Fibroblast of gingiva (primary cell): ENCODE measurements around the gene RNF144B.
"Not testable (repeated sequence)": the region's sequence is repeated elsewhere in the genome, so short reads cannot be mapped to it uniquely, and the experiment has no call there.

Experiments
- DNase-seq: peaks from one replicate; pipeline ENCODE4 v3.0.0-alpha.2; 2011; ENCODE audit warnings: low read depth

The RNF144B gene

DNA sequence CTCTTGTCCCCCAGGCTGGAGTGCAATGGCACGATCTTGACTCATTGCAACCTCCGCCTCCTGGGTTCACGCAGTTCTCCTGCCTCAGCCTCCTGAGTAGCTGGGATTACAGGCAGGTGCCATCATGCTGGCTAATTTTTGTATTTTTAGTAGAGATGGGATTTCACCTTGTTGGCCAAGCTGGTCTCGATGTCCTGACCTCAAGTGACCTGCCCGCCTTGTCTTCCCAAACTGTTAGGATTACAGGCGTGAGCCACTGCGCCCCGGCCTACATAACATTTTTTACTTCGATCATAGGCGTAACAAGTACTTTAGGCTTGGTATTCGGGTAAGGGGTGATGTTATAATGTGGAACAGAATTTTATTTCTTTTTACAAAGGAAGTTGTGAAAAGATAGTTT is 22.5 kb downstream of the RNF144B start:
- DNase-seq, result not testable (repeated sequence)

GRCh38 chr6:18410412-18410811 is 23.3 kb downstream of the RNF144B start:
- no peak for DNase-seq

GRCh38 chr6:18412068-18412467 is 24.9 kb downstream of the RNF144B start:
- DNase-seq, result no peak

GRCh38 chr6:18412644-18413043 is 25.5 kb downstream of the RNF144B start:
- no peak for DNase-seq

- DNase-seq, result no peak
Observed at GRCh38 chr6:18413381-18413780, 26.2 kb downstream of the RNF144B start.

DNA sequence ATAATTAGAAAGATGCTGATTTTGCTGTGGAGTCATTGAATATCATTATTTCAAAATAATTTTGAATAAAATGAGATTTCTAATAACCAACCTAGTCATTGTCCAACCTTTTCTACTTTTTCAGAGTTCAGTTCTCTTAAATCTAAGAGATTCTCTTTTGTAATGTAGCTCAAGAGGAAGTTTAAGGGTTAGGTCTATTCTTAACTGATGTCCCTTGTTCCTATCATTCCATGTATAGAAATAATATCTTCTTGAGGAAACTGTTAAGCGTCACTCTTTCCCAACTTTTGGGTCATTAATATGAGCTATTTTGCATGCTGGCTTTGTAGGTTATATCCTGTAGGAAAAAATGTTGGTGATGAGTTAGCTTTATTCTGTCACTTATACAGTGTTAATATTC is 27.0 kb downstream of the RNF144B start:
- no peak for DNase-seq

DNA sequence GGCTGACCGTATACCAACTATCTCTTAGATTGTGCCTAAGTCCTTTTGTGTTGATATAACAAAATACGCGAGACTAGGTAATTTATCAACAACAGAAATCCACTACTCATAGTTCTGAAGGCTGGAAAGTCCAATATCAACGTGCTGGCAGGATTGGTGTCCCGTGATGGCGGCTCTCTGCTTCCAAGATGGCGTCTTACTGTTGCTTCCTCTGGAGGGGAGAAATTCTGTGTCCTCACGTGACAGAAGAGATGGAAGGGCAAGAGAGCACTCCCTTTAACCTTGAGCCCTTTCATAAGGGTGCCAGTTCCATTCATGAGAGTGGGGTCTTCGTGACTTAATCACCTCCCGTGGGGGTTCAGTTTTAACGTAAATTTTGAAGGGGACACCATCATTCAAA is 28.1 kb downstream of the RNF144B start:
- no peak for DNase-seq

DNA sequence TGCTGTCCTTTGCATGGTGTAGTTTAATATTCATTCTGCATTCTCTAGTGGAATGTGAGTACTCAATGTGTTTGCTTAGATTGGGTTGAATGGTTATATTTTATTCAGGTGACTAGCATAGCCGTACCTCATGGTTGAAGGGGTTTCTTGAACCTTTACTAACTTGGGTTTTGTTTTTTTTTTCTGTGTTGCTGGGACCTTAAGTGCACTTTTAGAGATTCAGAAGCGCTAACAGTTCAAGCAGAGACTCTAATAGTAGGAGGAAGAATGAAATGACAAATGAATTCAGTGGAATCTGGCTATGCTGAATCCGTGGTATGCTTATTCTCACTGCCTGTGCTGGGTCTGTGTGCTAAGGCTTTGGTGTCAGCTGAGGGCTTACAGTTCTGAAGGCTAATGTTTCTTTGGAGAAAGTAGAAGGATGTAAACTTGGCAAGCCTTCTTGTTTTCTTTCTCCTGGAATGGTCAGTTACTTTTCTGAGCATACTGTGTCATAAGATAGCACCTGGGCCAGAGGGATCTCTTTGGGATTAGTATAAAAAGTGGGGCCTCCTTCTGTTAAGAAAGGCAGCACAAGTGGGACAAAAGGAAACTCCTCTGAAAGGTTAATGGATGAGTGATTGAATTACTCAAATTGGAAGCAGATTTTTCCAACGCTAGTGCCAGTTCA is 28.7 kb downstream of the RNF144B start:
- DNase-seq, result peak; percentile 87

DNA sequence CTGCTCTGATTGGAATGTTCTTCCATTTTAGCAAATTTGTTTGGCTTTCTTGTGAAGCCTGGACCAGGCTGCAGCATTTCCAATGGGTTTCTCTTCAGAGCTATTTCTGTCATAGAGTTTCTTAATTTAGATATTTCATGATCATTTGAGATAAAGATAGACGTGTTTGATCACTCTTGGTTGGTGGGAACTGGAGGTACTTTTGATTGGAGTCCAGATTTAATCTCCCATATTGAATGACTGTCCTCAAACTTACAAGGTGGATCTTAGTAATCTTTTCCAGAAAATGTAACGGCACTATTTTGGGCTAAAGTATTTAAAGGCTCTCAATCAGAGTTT is 29.2 kb downstream of the RNF144B start:
- no peak for DNase-seq

DNA sequence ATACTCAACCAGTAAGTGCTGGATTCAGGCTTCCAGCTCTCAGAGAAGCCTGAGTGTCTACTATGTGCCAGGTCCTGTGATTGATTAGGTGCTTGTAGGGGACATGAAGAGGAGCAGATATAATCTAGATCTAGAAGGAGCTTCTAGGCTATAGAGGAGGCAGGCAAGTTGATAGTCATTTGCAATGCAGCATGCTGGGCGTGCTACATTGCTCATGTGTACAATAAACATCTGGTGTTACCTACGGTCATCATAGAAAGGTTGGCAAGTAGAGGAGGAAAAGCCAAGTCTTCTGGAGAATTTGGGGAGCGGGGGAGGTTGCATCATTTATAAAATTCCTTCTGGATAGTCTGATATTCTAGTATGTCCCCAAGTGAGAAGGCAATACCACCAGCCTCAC is 33.2 kb downstream of the RNF144B start:
- no peak for DNase-seq

DNA sequence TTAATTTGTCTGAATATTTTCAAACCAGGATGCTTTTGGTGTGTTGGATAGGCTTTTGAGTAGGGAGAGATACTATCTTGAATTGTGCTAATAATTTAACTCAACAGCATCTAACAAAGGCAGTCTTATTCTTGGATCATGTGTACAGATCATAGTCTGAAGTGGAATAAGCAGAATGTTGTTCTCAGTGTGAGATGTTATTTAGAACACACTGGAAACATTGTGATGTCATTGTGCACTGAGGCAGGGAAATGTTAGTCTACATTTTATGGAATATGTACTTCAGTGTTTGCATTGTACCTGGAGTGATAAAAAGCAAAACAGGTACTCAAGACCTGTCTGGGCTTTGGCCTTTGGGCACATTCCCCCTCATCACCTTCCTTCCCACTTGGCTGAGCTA is 35.0 kb downstream of the RNF144B start:
- no peak for DNase-seq

DNA sequence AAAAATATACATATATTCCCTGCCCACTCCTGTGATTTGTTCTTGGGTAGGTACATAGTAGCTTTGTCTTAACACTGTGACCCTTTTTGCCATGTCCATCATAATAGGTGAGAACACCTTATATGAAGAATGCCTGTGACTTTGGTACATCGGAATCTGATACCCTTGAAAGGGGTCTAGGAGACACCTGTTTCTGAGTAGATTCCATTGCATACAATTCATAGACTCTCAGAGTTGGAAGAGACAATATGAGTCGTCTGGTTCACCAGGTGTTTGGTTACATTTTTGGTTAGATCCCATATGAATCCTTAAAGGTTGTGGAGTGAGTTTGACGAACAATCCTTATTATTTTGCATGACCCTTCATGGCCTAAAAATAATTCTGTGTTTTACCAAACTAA is 36.3 kb downstream of the RNF144B start:
- no peak for DNase-seq

GRCh38 chr6:18424201-18424600 is 37.1 kb downstream of the RNF144B start:
- DNase-seq, result no peak

DNA sequence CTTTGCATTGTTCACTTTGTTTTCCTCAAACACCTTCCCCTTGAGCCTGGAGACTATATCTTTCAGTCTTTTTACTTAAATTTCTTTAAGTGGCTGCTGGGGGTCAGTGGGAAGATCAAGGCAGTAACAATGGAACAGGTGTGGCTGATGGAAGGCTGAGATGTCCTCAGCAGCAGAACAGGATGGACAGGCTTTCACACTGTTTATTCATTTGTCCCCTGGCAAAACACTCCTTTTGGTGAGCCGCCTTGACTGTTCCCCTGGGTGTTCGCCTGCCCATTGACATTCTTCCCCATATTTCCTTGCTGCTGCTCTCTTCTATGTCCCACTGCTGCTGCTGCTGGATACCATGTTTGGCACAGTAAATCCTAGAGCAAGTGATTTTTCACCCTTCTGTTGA is 38.1 kb downstream of the RNF144B start:
- no peak for DNase-seq

- DNase-seq, result no peak
Observed at GRCh38 chr6:18427296-18427695, 40.1 kb downstream of the RNF144B start.

DNA sequence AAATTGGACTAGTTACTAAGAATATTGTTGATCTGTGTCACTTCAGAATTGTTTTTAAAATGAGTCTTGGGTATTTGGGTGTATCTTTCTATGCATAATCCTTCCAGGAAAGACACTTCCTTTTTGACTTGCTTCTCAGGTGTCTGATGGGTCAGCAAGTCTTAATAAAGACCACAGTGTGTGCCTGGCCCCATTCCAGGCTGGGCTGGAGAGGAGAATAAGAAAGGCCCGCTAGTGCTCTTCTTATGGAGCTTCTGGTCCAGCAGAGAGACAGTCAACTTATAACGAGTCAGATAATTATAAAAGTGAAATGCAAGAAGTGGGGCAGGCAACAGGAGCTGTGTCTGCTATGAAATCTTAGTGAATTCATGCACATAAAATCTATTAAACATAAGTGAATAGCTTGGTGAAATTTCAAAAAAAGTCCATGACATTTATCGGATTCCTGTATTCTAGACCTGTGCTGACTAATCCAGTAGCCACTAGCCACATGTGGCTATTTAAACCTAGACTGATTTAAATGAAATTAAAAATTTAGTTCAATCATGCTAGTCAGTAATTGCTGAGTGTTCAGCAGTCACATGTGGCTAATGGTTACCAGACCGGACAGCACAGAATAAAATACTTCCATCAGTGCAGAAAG is 42.6 kb downstream of the RNF144B start:
- DNase-seq, result no peak

- no peak for DNase-seq
Observed at GRCh38 chr6:18431581-18431980, 44.4 kb downstream of the RNF144B start.

GRCh38 chr6:18432180-18432579 is 45.0 kb downstream of the RNF144B start:
- DNase-seq, result peak; percentile 54

DNA sequence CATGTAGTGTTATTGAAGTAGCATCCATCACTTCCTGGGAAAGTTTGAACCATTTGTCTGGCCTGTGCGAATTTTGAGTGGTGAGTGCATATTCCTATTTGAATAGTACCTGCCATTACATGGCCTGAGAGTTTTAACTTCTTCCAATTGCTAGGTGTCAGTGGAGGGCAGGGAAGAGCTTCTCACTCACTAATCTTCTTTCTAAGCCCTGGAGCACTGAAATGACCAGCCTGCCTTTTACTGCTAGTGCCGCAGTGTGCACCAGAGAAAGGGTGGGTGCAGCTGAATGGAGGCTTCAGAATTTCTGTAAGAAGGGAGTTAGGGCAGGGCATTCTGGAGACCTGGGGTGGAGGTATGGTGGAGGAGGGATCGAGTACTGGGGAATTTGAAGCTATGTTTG is 45.5 kb downstream of the RNF144B start:
- DNase-seq, result no peak

GRCh38 chr6:18433059-18433458 is 45.9 kb downstream of the RNF144B start:
- DNase-seq, result no peak

DNA sequence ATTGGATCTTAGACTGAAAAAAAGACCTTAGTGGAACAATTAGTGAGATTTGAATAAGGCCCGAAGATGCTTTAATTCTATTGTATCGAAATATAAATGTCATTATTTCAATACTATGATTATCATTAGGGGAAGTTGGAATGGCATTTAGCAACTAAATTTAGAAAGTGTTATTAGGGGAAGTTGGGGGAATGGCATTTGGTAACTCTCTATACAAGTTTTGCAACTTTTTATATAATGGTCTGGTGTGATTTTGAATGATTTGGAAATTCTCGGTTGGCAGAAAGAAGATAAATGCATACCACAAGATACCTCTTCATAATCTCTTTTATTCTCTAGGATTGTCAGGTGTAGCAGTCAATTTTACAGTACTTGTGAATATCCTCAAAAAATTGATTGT is 49.2 kb downstream of the RNF144B start:
- DNase-seq, result no peak

GRCh38 chr6:18439581-18439980 is 52.4 kb downstream of the RNF144B start:
- DNase-seq, result no peak

- DNase-seq, result no peak
Observed at GRCh38 chr6:18441251-18441979, 54.3 kb downstream of the RNF144B start.

DNA sequence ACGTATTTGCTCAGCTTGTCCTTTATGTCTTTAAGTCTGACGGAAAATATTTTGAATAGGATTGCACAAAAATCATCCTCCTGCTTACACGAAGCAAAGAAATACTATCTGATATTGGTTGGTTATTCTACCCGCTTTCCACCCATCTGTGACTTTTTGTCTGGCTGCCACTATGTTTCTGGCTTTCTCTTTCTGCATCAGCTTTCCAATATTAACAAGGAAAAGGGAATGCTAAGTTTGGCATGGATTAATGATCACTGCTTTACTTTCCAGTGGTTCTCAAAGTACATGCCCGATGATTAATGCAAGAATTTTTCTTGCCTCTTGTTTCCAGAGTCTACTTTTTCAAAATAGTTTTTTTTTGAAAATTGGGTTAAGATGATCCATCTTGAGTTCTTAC is 57.0 kb downstream of the RNF144B start:
- DNase-seq, result peak; percentile 88
